ENCODE measurements around the gene DDB1. TPM values are rescaled to one million over a fixed set of nuclear protein-coding genes. Genes with fewer than 3 reads are reported as not detected.
A peak's percentile ranks its signal among the peaks of the same experiment; 100 is the strongest.

Gene DDB1
- total and polyA plus RNA-seq, 2 of the 13 experiments (the other 11 are each of a cell fraction or from before 2014, with no cell fraction given): 217 to 266 TPM

GRCh38 chr11:61332797-61333549, at the start of gene DDB1, which contains the start of gene TKFC (continued):
- no peak for TF ChIP-seq LCORL (IDR thresholded peaks at IDR 0.05)
- no peak; the same call in 1 of the 2 replicates for TF ChIP-seq LCORL (CRISPR knock-in tag; IDR thresholded peaks at IDR 0.05)
- no peak for TF ChIP-seq ATRX (CRISPR knock-in tag; IDR thresholded peaks at IDR 0.05; ENCODE audit: borderline replicate concordance)
- TF ChIP-seq, protein P1, sequence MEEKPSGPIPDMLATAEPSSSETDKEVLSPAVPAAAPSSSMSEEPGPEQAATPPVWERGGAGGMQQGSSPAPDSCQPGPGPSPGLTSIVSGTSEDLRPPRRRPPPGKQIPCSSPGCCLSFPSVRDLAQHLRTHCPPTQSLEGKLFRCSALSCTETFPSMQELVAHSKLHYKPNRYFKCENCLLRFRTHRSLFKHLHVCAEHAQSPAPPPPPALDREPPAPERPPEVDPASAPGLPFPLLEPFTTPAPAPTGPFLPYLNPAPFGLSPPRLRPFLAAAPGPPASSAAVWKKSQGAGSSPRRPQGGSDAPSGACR (CRISPR knock-in tag; IDR thresholded peaks at IDR 0.05): peak; percentile 76; the same call in 1 of the 2 replicates
- TF ChIP-seq FOXP4 (CRISPR knock-in tag; IDR thresholded peaks at IDR 0.05): peak; percentile 45; the same call in 1 of the 2 replicates
- TF ChIP-seq, protein P2, sequence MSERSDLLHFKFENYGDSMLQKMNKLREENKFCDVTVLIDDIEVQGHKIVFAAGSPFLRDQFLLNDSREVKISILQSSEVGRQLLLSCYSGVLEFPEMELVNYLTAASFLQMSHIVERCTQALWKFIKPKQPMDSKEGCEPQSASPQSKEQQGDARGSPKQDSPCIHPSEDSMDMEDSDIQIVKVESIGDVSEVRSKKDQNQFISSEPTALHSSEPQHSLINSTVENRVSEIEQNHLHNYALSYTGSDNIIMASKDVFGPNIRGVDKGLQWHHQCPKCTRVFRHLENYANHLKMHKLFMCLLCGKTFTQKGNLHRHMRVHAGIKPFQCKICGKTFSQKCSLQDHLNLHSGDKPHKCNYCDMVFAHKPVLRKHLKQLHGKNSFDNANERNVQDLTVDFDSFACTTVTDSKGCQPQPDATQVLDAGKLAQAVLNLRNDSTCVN (CRISPR knock-in tag; IDR thresholded peaks at IDR 0.05; ENCODE audit: borderline replicate concordance): peak; percentile 63; the same call in 1 of the 2 replicates
- TF ChIP-seq HDAC6 (IDR thresholded peaks at IDR 0.05; ENCODE audit: low read depth, low read length): no peak
- peak; percentile 40; the same call in 1 of the 2 replicates for TF ChIP-seq ZBED4 (CRISPR knock-in tag; IDR thresholded peaks at IDR 0.05; ENCODE audit: borderline replicate concordance)
- peak; percentile 64; the same call in 1 of the 2 replicates for TF ChIP-seq ZNF761 (CRISPR knock-in tag; conservative IDR thresholded peaks at IDR 0.05)
- TF ChIP-seq, protein P3, sequence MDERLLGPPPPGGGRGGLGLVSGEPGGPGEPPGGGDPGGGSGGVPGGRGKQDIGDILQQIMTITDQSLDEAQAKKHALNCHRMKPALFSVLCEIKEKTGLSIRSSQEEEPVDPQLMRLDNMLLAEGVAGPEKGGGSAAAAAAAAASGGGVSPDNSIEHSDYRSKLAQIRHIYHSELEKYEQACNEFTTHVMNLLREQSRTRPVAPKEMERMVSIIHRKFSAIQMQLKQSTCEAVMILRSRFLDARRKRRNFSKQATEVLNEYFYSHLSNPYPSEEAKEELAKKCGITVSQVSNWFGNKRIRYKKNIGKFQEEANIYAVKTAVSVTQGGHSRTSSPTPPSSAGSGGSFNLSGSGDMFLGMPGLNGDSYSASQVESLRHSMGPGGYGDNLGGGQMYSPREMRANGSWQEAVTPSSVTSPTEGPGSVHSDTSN (CRISPR knock-in tag; IDR thresholded peaks at IDR 0.05): no peak
- TF ChIP-seq, protein P4, sequence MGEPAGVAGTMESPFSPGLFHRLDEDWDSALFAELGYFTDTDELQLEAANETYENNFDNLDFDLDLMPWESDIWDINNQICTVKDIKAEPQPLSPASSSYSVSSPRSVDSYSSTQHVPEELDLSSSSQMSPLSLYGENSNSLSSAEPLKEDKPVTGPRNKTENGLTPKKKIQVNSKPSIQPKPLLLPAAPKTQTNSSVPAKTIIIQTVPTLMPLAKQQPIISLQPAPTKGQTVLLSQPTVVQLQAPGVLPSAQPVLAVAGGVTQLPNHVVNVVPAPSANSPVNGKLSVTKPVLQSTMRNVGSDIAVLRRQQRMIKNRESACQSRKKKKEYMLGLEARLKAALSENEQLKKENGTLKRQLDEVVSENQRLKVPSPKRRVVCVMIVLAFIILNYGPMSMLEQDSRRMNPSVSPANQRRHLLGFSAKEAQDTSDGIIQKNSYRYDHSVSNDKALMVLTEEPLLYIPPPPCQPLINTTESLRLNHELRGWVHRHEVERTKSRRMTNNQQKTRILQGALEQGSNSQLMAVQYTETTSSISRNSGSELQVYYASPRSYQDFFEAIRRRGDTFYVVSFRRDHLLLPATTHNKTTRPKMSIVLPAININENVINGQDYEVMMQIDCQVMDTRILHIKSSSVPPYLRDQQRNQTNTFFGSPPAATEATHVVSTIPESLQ (CRISPR knock-in tag; conservative IDR thresholded peaks at IDR 0.05): no peak
- no peak for TF ChIP-seq ZNF615 (CRISPR knock-in tag; IDR thresholded peaks at IDR 0.05; ENCODE audit: borderline replicate concordance)
- 0 out of 2 replicates have a peak, but pooled peaks have one; percentile 56 for TF ChIP-seq ZIK1 (CRISPR knock-in tag; IDR thresholded peaks at IDR 0.05; ENCODE audit: borderline replicate concordance, low read depth)
- peak; percentile 75 for TF ChIP-seq ZNF792 (CRISPR knock-in tag; IDR thresholded peaks at IDR 0.05)
- TF ChIP-seq, protein P5, sequence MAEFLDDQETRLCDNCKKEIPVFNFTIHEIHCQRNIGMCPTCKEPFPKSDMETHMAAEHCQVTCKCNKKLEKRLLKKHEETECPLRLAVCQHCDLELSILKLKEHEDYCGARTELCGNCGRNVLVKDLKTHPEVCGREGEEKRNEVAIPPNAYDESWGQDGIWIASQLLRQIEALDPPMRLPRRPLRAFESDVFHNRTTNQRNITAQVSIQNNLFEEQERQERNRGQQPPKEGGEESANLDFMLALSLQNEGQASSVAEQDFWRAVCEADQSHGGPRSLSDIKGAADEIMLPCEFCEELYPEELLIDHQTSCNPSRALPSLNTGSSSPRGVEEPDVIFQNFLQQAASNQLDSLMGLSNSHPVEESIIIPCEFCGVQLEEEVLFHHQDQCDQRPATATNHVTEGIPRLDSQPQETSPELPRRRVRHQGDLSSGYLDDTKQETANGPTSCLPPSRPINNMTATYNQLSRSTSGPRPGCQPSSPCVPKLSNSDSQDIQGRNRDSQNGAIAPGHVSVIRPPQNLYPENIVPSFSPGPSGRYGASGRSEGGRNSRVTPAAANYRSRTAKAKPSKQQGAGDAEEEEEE (CRISPR knock-in tag; IDR thresholded peaks at IDR 0.05; ENCODE audit: borderline replicate concordance): no peak
